Mesenchymal stem cell (in vitro differentiated cells and primary cell): Measurements from ENCODE around the gene MSRB3.

Experiments used
- DNase-seq: peaks from one replicate; pipeline ENCODE4 v3.0.0-alpha.2; 2013
- H2AFZ ChIP-seq: one replicate; pipeline ENCODE4 v1.6.1; 2013; ENCODE audit warnings: low read depth, mild to moderate bottlenecking, control low read depth, inconsistent platforms, low read length, moderate library complexity
- H2AK5ac ChIP-seq: 2 replicates; pipeline ENCODE4 v1.6.1; 2013; ENCODE audit warnings: low read length, moderate library complexity, mild to moderate bottlenecking, inconsistent platforms; ENCODE audit not compliant: severe bottlenecking
- H2BK120ac ChIP-seq: one replicate; pipeline ENCODE4 v1.6.1; 2013; ENCODE audit warnings: low read depth, mild to moderate bottlenecking, inconsistent platforms, low read length, moderate library complexity
- H2BK12ac ChIP-seq, 2 experiments: one replicate each; pipeline ENCODE4 v1.6.1; 2013; ENCODE audit warnings: inconsistent platforms in 2 of 2, low read length in 2 of 2, mild to moderate bottlenecking in 2 of 2, moderate library complexity in 2 of 2, control low read depth in 1 of 2
- H2BK15ac ChIP-seq: one replicate; pipeline ENCODE4 v1.6.1; 2013; ENCODE audit warnings: mild to moderate bottlenecking, low read depth, inconsistent platforms; ENCODE audit not compliant: poor library complexity, severe bottlenecking
- H2BK5ac ChIP-seq: 2 replicates; pipeline ENCODE4 v1.6.1; 2013; ENCODE audit warnings: low read depth, mild to moderate bottlenecking, low read length, control low read depth, inconsistent platforms; ENCODE audit not compliant: poor library complexity, severe bottlenecking
- H3K14ac ChIP-seq, 2 experiments: one replicate each; pipeline ENCODE4 v1.6.1; 2013; ENCODE audit warnings: inconsistent platforms in 2 of 2, low read length in 2 of 2, control low read depth in 1 of 2, mild to moderate bottlenecking in 1 of 2, moderate library complexity in 1 of 2
- H3K18ac ChIP-seq, 2 experiments: one replicate each; pipeline ENCODE4 v1.6.1; 2013; ENCODE audit warnings: inconsistent platforms in 2 of 2, low read length in 2 of 2, control low read depth in 1 of 2, low read depth in 1 of 2, mild to moderate bottlenecking in 1 of 2
- H3K23ac ChIP-seq, 2 experiments: one replicate each; pipeline ENCODE4 v1.6.1; 2013; ENCODE audit warnings: inconsistent platforms in 2 of 2, low read length in 2 of 2, mild to moderate bottlenecking in 2 of 2, moderate library complexity in 2 of 2, control low read depth in 1 of 2
- H3K27ac ChIP-seq: 2 replicates; pipeline ENCODE4 v1.5.1; 2013; ENCODE audit warnings: mild to moderate bottlenecking, moderate library complexity, low read length, control low read depth, inconsistent platforms; ENCODE audit not compliant: poor library complexity, severe bottlenecking
- H3K27me3 ChIP-seq, 2 experiments: 2 replicates each; pipeline versions ENCODE4 v1.6.1 to v1.7.0; 2013; ENCODE audit warnings: low read length in 2 of 2, mild to moderate bottlenecking in 2 of 2, moderate library complexity in 2 of 2, control low read depth in 1 of 2, inconsistent platforms in 1 of 2; ENCODE audit not compliant: control insufficient read depth in 1 of 2, insufficient read depth in 1 of 2
- H3K36me3 ChIP-seq, 2 experiments: 2 replicates each; pipeline versions ENCODE4 v1.6.1 to v1.7.0; 2013; ENCODE audit warnings: low read length in 2 of 2, control low read depth in 1 of 2, inconsistent platforms in 1 of 2, low read depth in 1 of 2, mild to moderate bottlenecking in 1 of 2; ENCODE audit not compliant: insufficient read depth in 2 of 2, control insufficient read depth in 1 of 2
- H3K4ac ChIP-seq, 2 experiments: one replicate each; pipeline ENCODE4 v1.6.1; 2013; ENCODE audit warnings: inconsistent platforms in 2 of 2, low read length in 2 of 2, mild to moderate bottlenecking in 2 of 2, moderate library complexity in 2 of 2, control low read depth in 1 of 2, low read depth in 1 of 2
- H3K4me1 ChIP-seq: 2 replicates; pipeline ENCODE4 v1.6.1; 2013; ENCODE audit warnings: low read depth, low read length, control low read depth; ENCODE audit not compliant: control insufficient read depth, insufficient read depth
- H3K4me2 ChIP-seq: 2 replicates; pipeline ENCODE4 v1.6.1; 2013; ENCODE audit warnings: low read length, mild to moderate bottlenecking, inconsistent platforms; ENCODE audit not compliant: poor library complexity, severe bottlenecking
- H3K4me3 ChIP-seq, 2 experiments: 2 replicates each; pipeline versions ENCODE4 v1.5.1 to v1.7.0; 2013; ENCODE audit warnings: low read length in 2 of 2, mild to moderate bottlenecking in 2 of 2, control low read depth in 1 of 2, low read depth in 1 of 2; ENCODE audit not compliant: insufficient read depth in 1 of 2
- H3K79me1 ChIP-seq: replicated peaks from 2 replicates; pipeline ENCODE4 v1.6.1; 2013; ENCODE audit warnings: mild to moderate bottlenecking, control low read depth, low read length, inconsistent platforms; ENCODE audit not compliant: poor library complexity, severe bottlenecking
- H3K9ac ChIP-seq: 2 replicates; pipeline ENCODE4 v1.7.0; 2013; ENCODE audit warnings: mild to moderate bottlenecking, low read length, moderate library complexity
- H3K9me3 ChIP-seq: 2 replicates; pipeline ENCODE4 v1.7.0; 2013; ENCODE audit warnings: mild to moderate bottlenecking, low read length; ENCODE audit not compliant: control insufficient read depth
- H4K8ac ChIP-seq: one replicate; pipeline ENCODE4 v1.6.1; 2013; ENCODE audit warnings: inconsistent platforms, mild to moderate bottlenecking, low read length, moderate library complexity
- H4K91ac ChIP-seq: one replicate; pipeline ENCODE4 v1.6.1; 2013; ENCODE audit warnings: mild to moderate bottlenecking, low read length, inconsistent platforms
- WGBS: methylation state at CpG from one replicate; pipeline ENCODE4 v1.1.7; 2013; ENCODE audit warnings: mixed read lengths; 5-methylcytosine and 5-hydroxymethylcytosine counted together

MSRB3 gene

DNA sequence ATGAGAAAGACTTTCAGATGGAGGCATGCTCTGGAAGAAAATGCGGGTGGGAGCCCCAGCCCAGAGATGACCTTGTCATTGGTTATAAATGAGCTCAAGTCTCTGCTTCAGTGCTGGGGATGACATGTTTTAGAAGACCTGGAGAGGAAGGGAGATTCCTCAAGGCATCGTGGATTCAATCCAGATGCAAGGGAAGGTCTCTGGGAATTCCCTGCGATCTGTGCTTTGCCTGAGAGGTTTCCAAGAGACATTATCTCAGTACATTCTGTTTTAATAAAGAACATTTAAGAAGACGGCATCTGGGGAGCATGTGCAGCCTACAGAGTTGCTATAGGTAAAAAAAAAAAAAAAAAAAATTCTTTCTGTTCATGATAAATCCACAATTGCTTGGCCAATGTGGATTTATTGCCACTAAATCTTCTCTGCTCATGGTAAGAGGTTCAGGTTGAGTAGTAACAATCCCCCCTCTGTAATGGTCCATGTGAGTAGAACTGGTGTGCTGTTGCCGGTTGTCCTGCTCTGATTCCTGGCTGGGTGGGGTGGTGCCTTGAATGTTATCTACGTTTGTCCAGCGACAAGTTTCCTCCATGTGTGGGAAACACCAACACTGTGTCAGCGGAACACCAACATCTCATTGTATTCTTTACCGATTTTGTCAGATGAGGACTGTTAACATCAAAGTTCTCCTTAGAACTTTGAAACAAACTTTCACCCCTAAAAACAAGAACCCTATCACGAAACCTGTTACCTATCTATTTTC lies 230.0 kb downstream of the MSRB3 start:
- H3K9me3 ChIP-seq: no peaks in the 10 kb centered on the region
- no peak overlapping the region for H3K18ac ChIP-seq
- no peak overlapping the region for H2AFZ ChIP-seq
- H3K4me3 ChIP-seq: no peak overlapping the region
- H4K8ac ChIP-seq: no peak overlapping the region
- H3K36me3 ChIP-seq: no peaks in the 10 kb centered on the region
- no peaks in the 10 kb centered on the region for H3K79me1 ChIP-seq
- no peak overlapping the region for H3K4me2 ChIP-seq
- H2AK5ac ChIP-seq: no peak overlapping the region
- no peak overlapping the region for H3K9ac ChIP-seq
- H3K14ac ChIP-seq: no peak overlapping the region
- H3K4ac ChIP-seq: no peak overlapping the region
- 96% methylated on average over 9 of the region's 10 CpGs for WGBS
- H3K4me1 ChIP-seq: peaks cover 6% of the 10 kb centered on the region
- H3K27ac ChIP-seq: no peak overlapping the region
- H3K27me3 ChIP-seq: peaks cover 0 to 12% of the 10 kb centered on the region in 2 experiments
- DNase-seq: no peak
- no peak overlapping the region for H2BK120ac ChIP-seq
- H2BK15ac ChIP-seq: no peak overlapping the region
- H4K91ac ChIP-seq: no peak overlapping the region
- H2BK12ac ChIP-seq: no peak overlapping the region
- H3K23ac ChIP-seq: no peak overlapping the region
- no peak overlapping the region for H2BK5ac ChIP-seq

DNA sequence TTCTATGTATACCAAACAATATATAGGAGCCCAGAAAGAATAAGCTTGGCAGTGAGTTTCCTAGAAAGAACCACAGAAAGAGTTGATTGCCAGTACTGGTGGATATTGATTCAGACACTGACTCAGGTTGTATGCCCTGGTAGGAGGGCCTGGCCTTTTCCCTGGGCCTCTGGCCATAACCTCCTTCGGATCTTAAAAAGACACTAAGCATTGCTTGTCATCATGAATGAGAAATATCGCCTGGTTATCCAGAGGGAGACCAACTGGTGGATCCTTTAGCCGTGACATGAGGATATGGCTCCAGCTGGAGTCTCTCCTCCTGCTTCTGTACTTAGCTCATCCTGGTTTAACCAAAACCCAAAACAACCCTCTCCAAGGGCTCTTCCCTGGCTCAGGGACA lies 231.5 kb downstream of the MSRB3 start:
- H3K4me3 ChIP-seq: no peak overlapping the region
- H3K9ac ChIP-seq: no peak overlapping the region
- H2BK120ac ChIP-seq: no peak overlapping the region
- H3K18ac ChIP-seq: no peak overlapping the region
- H3K27me3 ChIP-seq: peaks cover 0 to 12% of the 10 kb centered on the region in 2 experiments
- no peak overlapping the region for H4K91ac ChIP-seq
- H2BK12ac ChIP-seq: no peak overlapping the region
- H3K36me3 ChIP-seq: no peaks in the 10 kb centered on the region
- H3K4me1 ChIP-seq: peaks cover 6% of the 10 kb centered on the region
- no peak overlapping the region for H3K4me2 ChIP-seq
- no peak overlapping the region for H2BK15ac ChIP-seq
- no peak overlapping the region for H4K8ac ChIP-seq
- DNase-seq: no peak
- H3K79me1 ChIP-seq: no peaks in the 10 kb centered on the region
- H3K23ac ChIP-seq: no peak overlapping the region
- H3K4ac ChIP-seq: no peak overlapping the region
- no peak overlapping the region for H3K14ac ChIP-seq
- H2AK5ac ChIP-seq: peak overlapping the region; percentile 25
- H2BK5ac ChIP-seq: no peak overlapping the region
- H2AFZ ChIP-seq: no peak overlapping the region
- WGBS: 93% methylated on average over 3 of the region's 3 CpGs
- H3K27ac ChIP-seq: peak overlapping the region; percentile 38
- no peaks in the 10 kb centered on the region for H3K9me3 ChIP-seq

- Histone ChIP-seq H3K23ac (no peak overlapping the region), H3K27me3 (peaks cover 0 to 12% of the 10 kb centered on the region in 2 experiments), H3K4me1 (peaks cover 6% of the 10 kb centered on the region), H3K79me1 (no peaks in the 10 kb centered on the region), H2AFZ (no peak overlapping the region), H2BK120ac (no peak overlapping the region), H4K8ac (peak overlapping the region; percentile 35), H3K9me3 (no peaks in the 10 kb centered on the region), H3K4me3 (peak overlapping the region in 1 of 2 experiments; percentile 17), H3K27ac (peak overlapping the region; percentile 38), H3K4me2 (peak overlapping the region; percentile 14), H3K4ac (no peak overlapping the region), H2BK5ac (no peak overlapping the region), H3K14ac (no peak overlapping the region), H4K91ac (no peak overlapping the region), H3K18ac (no peak overlapping the region), H2BK15ac (peak overlapping the region; percentile 52), H3K9ac (no peak overlapping the region), H2AK5ac (no peak overlapping the region), H2BK12ac (peak overlapping the region in 1 of 2 experiments; percentile 70), H3K36me3 (no peaks in the 10 kb centered on the region)
- 66% methylated on average over 17 of the region's 17 CpGs for WGBS
- no peak for DNase-seq
These were observed 232.1 kb downstream of the MSRB3 start for GRCh38 chr12:65510584-65511050.

- peaks cover 6% of the 10 kb centered on the region for H3K4me1 ChIP-seq
- no peak overlapping the region for H3K4ac ChIP-seq
- no peak overlapping the region for H3K23ac ChIP-seq
- no peak overlapping the region for H2BK5ac ChIP-seq
- 95% methylated on average over 10 of the region's 11 CpGs for WGBS
- H4K91ac ChIP-seq: no peak overlapping the region
- H3K18ac ChIP-seq: no peak overlapping the region
- peak overlapping the region; percentile 2 for H4K8ac ChIP-seq
- no peak overlapping the region for H2AK5ac ChIP-seq
- no peak overlapping the region for H2BK15ac ChIP-seq
- H2BK12ac ChIP-seq: peak overlapping the region in 1 of 2 experiments; percentile 40
- no peaks in the 10 kb centered on the region for H3K79me1 ChIP-seq
- no peak overlapping the region for H2BK120ac ChIP-seq
- no peak for DNase-seq
- peak overlapping the region; percentile 38 for H3K27ac ChIP-seq
- H3K27me3 ChIP-seq: peaks cover 0 to 7% of the 10 kb centered on the region in 2 experiments
- H3K14ac ChIP-seq: no peak overlapping the region
- no peak overlapping the region for H3K9ac ChIP-seq
- H3K4me3 ChIP-seq: no peak overlapping the region
- H3K9me3 ChIP-seq: no peaks in the 10 kb centered on the region
- no peaks in the 10 kb centered on the region for H3K36me3 ChIP-seq
- H2AFZ ChIP-seq: no peak overlapping the region
- H3K4me2 ChIP-seq: no peak overlapping the region
These were observed 232.8 kb downstream of the MSRB3 start for GRCh38 chr12:65511134-65511834.
